RCC 7860 (cell line): Measurements from ENCODE around the gene ALB.

Experiments
- DNase-seq: peaks from one replicate; pipeline ENCODE4 v3.0.0-alpha.2; 2015; ENCODE audit warnings: low spot score
- FAIRE-seq: peaks from 2 replicates; lab custom pipeline; 2012; peaks lifted over from hg19 to GRCh38; lab: Jason Lieb, UNC

ALB gene

GRCh38 chr4:73448448-73449203, 44.5 kb downstream of the ALB start:
- DNase-seq (no peak), FAIRE-seq (peak; percentile 11)

GRCh38 chr4:73450398-73451004, 46.4 kb downstream of the ALB start:
- DNase-seq (peak; percentile 89), FAIRE-seq (peak; percentile 90)

- FAIRE-seq, result no peak
- DNase-seq, result no peak
These were observed 47.3 kb downstream of the ALB start for GRCh38 chr4:73451404-73451803.

- FAIRE-seq (no peak), DNase-seq (no peak)
These were observed 48.1 kb downstream of the ALB start for GRCh38 chr4:73451981-73452747.

- no peak for FAIRE-seq
- no peak for DNase-seq
These were observed 49.0 kb downstream of the ALB start for GRCh38 chr4:73452953-73453700.

- DNase-seq (no peak), FAIRE-seq (no peak)
These were observed 49.6 kb downstream of the ALB start for GRCh38 chr4:73453701-73454005.

GRCh38 chr4:73454920-73455319, 50.8 kb downstream of the ALB start:
- FAIRE-seq, result no peak
- no peak for DNase-seq

- DNase-seq (no peak), FAIRE-seq (no peak)
These were observed 52.3 kb downstream of the ALB start for GRCh38 chr4:73456177-73457022.

- no peak for FAIRE-seq
- DNase-seq, result no peak
These were observed 54.3 kb downstream of the ALB start for GRCh38 chr4:73458184-73459047.

GRCh38 chr4:73459048-73459421, 54.9 kb downstream of the ALB start:
- DNase-seq, result no peak
- no peak for FAIRE-seq

- FAIRE-seq, result no peak
These were observed 56.9 kb downstream of the ALB start for GRCh38 chr4:73460913-73461522.

GRCh38 chr4:73468170-73468569, 64.1 kb downstream of the ALB start:
- DNase-seq (no peak), FAIRE-seq (no peak)

More at GRCh38 chr4:73460913-73461522, 56.9 kb downstream of the ALB start:
- no peak for DNase-seq

GRCh38 chr4:73470728-73471127, 66.6 kb downstream of the ALB start:
- FAIRE-seq (no peak), DNase-seq (no peak)
